Measurements from ENCODE around the gene KDM4B.

Gene KDM4B

GRCh38 chr19:5048091-5048726 is 79.3 kb downstream of the KDM4B start:
- H3K4me3 ChIP-seq (ENCODE audit: low read depth, low read length): no peak overlapping the region

GRCh38 chr19:5048727-5049553 is 80.0 kb downstream of the KDM4B start:
- no peak overlapping the region for H3K4me3 ChIP-seq (ENCODE audit: low read depth, low read length)

- H3K4me3 ChIP-seq (ENCODE audit: low read depth, low read length): no peak overlapping the region
These were observed 80.6 kb downstream of the KDM4B start for GRCh38 chr19:5049561-5049960.

GRCh38 chr19:5050067-5050656 is 81.2 kb downstream of the KDM4B start:
- H3K4me3 ChIP-seq (ENCODE audit: low read depth, low read length): no peak overlapping the region

DNA sequence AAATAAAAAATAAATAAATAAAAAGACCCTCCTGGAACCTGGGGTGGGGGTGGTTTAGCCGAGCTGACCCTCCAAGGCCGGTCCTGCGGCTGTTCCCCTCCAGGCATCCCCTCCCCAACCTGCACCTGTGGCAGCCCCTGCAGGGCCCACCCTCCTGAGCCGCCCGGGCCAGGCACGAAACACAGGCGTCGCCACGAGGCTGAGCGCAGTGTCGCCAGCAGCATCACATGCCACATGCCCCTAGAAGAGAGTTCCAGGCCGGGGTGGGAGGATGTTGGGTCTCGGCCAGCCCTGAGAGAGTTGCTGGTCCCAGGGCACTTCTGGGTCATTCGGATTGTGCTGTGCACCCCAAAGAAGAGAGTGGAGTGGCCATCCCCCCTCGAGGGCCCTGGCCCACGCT is 82.0 kb downstream of the KDM4B start:
- no peak overlapping the region for H3K4me3 ChIP-seq (ENCODE audit: low read depth, low read length)

- H3K4me3 ChIP-seq (ENCODE audit: low read depth, low read length): no peak overlapping the region
These were observed 82.7 kb downstream of the KDM4B start for GRCh38 chr19:5051619-5052018.

- H3K4me3 ChIP-seq (ENCODE audit: low read depth, low read length): no peak overlapping the region
These were observed 83.6 kb downstream of the KDM4B start for GRCh38 chr19:5052515-5052914.

DNA sequence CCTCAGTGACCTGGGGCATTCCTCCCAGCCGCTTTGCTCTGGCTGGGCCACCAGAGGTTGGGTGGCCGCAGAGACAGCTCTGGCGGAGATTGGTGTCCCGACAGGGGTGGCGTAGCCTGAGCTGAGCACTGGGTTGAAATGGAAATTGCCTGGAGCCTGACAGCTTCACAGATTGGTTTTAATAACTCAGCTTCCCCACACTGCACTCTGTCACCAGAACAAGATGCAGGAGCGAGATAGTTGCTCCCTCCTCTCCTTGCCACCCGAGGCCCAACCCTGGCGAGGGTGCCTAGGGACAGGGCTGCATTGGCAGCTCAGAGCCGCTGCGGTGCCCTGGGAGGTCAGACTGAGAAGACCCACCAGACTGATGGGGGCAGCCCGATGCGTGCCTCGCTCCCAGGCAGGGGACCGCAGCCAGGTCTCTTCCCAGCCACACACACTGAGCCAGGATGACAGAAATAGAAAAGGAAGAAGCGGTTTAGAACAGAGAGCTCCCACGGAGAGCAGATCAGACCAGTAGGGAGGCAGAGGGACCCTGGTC is 84.1 kb downstream of the KDM4B start:
- H3K4me3 ChIP-seq (ENCODE audit: low read depth, low read length): no peak overlapping the region

GRCh38 chr19:5053661-5054060 is 84.7 kb downstream of the KDM4B start:
- no peak overlapping the region for H3K4me3 ChIP-seq (ENCODE audit: low read depth, low read length)

DNA sequence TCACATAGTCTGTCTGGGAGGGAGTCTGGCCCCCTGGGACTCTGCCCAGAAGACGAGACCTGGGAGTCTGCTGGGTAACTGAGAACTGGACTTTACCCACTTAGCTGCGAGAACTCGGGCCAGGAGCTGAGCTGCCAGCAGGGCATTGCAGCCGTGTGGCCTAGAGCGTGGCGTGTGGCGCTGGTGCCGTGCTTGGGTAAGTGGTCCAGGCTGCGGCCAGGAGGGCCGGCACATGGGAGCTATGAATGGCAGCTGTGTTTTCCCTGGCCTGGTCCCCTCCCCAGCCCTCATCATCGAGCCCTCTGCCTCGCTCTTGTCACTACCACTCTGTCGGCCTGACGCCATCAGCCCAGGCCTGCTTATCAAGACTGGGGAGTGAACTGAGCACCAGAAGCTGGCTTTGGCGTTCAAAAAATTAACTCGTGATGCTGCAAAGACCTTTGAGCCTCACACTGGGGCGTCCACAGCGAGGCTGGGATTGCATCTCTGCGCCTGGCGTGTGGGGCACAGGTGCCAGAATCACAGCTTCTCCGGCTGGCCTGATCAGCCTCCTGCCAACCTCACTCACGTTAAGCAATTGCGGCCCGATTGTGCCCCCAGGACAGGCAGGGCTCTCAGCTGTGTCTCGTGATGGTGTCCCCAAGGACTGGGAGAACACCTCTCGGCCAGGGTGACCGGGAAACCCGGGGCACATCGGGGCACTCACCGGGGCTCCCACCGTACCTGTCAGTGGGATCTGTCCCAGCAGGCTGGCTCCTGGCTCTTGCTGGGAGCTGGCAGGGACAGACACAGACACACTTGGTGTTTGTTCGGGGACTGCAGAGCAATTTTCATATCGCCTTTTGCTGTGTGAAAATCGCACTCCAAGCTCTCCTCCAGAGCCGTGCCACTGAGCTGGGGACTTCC is 85.9 kb downstream of the KDM4B start:
- H3K4me3 ChIP-seq (ENCODE audit: low read depth, low read length): no peak overlapping the region

DNA sequence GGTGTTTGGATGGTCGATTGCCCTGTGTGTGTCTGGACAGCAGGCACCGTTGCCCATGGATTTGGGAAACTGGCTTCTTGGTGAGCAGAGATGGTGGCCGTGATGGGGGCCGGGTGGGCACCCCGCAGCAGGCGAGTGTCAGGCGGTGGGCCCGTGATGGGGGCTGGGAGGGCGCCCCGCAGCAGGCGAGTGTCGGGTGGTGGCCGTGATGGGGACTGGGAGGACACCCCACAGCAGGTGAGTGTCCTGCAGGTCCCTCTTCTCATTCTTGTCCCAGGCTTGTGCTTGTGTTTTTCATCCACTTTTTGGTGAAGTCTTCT is 86.5 kb downstream of the KDM4B start:
- no peak overlapping the region for H3K4me3 ChIP-seq (ENCODE audit: low read depth, low read length)

DNA sequence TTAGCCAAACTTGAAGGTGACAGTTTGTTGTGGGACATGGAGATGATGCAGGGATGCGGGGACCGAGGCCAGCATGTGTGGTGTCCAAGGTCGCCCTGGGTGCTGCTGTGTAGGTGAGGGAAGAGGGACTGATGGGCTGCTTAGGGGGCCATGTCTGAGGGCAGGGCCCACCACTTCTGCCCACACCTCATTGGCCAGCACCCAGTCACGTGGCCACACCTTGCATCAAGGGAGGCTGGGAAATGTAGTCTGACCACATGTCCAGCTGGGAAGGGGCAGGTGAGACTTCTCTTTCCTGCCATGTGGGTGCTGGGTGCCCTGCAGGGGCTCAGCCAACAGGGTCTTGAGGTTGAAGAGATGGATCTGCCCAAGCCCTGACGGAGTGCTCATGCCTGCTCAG is 88.9 kb downstream of the KDM4B start:
- H3K4me3 ChIP-seq (ENCODE audit: low read depth, low read length): no peak overlapping the region

GRCh38 chr19:5058521-5059212 is 89.8 kb downstream of the KDM4B start:
- no peak overlapping the region for H3K4me3 ChIP-seq (ENCODE audit: low read depth, low read length)

DNA sequence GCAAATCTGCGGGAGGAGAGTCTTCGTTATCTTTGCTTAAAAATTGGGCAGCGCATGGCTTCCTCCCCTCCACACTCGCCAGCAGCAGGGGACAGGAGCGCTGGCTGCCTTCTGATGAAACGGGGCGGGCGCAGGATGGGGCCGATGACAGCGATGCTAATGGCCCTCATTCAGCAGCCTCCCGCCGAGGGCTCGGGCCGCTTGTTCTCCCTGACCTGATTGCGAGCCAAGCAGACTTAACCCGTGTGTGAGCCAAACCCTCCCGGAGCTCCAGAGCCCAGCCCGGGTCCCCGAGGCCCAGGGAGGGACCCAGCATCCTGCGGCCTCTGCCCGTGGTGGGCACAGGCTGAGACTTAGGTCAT is 90.3 kb downstream of the KDM4B start:
- no peak overlapping the region for H3K4me3 ChIP-seq (ENCODE audit: low read depth, low read length)

DNA sequence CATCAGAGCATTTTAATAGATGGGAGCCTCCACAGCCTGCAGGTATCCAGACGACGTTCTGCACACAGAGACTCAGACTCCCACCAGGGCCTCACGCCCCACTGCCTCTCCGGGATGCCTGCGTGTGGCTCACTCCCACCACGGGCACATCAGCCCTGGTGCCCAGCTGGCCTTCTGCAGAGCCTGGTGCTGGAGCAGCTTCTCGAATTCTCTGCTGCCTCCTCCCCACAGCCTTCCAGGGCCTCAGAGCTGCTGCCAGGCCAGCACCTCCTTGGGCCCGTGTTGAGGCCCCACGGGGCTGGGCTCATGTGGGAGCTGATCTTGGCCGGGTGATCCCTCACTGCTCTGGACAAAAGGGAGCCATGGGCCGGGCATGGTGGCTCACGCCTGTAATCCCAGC is 90.9 kb downstream of the KDM4B start:
- no peak overlapping the region for H3K4me3 ChIP-seq (ENCODE audit: low read depth, low read length)

DNA sequence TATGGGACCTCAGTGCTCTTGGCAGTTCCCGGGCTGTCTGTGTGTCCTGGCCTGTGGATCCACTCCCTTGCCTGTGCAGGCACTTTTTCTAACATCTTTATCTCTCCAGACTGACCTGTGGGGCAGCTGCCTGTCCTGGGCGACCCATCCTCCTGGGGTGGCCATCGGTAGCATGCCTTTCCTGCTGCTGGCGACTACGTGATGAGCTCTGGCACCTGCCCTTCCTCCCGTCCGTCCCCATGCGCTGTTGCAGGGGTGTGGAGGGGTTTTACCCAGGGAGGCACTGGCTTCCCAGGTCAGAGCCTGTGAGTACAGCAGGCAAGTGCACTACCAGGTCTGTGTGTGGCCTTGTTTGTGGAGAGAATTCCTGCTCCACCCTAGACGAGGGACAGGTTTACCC is 93.3 kb downstream of the KDM4B start:
- H3K4me3 ChIP-seq (ENCODE audit: low read depth, low read length): no peak overlapping the region

- H3K4me3 ChIP-seq (ENCODE audit: low read depth, low read length): no peak overlapping the region
These were observed 93.9 kb downstream of the KDM4B start for GRCh38 chr19:5062799-5063198.

DNA sequence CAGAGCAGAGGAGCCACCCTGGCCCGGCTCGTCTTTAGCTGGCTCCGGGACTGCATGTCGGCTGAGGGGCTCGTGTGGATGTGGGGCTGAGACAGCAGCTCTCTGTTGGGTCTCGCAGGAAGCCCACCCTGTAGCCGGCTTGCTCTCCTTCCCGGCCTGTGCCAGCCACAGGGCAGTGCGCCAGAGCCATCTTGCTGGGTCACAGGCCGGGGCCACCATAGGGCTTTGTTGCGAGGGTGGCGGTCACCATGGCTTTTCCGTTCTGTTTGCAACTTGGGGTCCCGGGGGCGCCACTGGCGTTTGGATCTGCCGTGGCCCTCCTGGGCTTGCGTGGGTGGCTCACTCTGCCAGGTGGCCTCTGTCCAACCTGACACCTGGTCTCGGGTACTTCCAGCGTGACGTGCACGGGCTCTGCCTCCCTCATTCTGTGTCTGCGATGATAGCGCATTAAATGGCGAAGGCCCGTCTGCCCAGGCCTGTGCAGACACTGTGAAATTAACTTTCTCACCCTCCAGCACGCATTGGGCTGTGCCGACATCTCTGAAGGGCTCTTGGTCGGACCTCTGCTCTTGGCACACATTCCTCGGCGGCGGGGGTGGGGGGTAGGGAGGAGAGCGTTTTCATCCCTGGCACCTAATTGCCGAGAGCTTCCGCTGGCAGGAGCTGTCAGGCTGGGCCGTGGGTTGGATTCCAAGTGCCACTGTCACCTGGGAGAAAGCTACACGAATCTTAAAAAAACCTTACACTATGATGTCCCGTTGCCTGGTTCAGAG is 95.1 kb downstream of the KDM4B start:
- no peak overlapping the region for H3K4me3 ChIP-seq (ENCODE audit: low read depth, low read length)

DNA sequence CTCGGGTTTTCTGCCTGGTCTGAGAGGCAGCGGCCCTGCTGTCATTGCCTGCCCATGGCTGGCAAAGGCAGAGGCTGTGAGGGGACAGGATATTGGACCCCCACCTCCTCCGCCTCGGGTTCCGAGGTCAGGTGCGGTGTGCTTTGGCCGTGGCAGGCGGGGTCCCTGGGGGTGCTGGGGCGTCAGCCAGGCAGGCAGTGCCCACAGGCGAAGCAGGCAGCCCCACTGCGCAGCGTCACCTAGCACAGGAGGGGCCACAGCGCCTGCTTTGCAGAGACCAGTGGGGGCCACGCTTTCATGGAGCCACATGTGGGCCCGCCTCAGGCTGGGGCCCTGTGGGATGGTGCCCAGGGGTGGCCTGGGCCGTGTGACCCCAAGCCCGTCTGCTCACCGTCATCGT is 96.0 kb downstream of the KDM4B start:
- no peak overlapping the region for H3K4me3 ChIP-seq (ENCODE audit: low read depth, low read length)

DNA sequence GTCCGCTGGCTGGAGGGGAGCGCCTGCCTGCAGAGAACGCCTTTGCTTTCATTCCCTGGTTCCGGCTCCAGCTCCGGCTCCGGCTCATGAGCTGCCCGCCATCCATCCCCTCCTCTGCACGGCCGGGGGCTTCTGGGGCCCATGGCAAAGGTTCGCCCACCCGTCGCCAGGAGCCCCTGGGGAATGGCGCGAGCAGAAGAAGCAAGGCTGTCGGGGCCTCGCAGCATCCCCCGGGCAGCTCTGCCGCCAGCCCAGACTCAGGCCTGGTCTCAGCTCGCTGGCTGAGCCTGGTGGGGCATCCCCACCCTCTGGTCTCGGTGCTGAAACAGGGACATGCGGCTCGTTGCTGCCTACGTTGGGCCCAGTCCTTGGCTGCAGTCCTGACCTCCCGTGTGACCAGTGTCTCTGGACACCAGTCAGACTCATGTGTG is 96.8 kb downstream of the KDM4B start:
- H3K4me3 ChIP-seq (ENCODE audit: low read depth, low read length): no peak overlapping the region
